GM12874 (cell line): ENCODE measurements around the gene TRIM54.

ENCODE experiments used
- CTCF ChIP-seq: IDR thresholded peaks from 2 replicates; pipeline ENCODE4 v1.5.1; 2011; ENCODE audit warnings: low read depth, mild to moderate bottlenecking, control low read depth, low read length, moderate library complexity; ENCODE audit not compliant: insufficient read depth

TRIM54 gene

GRCh38 chr2:27281442-27281841 lies 787 bp upstream of the TRIM54 start:
- no peak for TF ChIP-seq CTCF

GRCh38 chr2:27282892-27283291 lies 663 bp downstream of the TRIM54 start:
- TF ChIP-seq CTCF, result no peak

- TF ChIP-seq CTCF, result no peak
Observed at GRCh38 chr2:27284996-27285395, 2.8 kb downstream of the TRIM54 start.

GRCh38 chr2:27285481-27285880 lies 3.3 kb downstream of the TRIM54 start:
- no peak for TF ChIP-seq CTCF

- no peak for TF ChIP-seq CTCF
Observed at GRCh38 chr2:27288610-27289009, 6.4 kb downstream of the TRIM54 start.

GRCh38 chr2:27290549-27290948 lies 8.3 kb downstream of the TRIM54 start:
- no peak for TF ChIP-seq CTCF

- no peak for TF ChIP-seq CTCF
Observed at GRCh38 chr2:27291865-27292264, 9.6 kb downstream of the TRIM54 start.

- no peak for TF ChIP-seq CTCF
Observed at GRCh38 chr2:27294928-27295327, 12.7 kb downstream of the TRIM54 start.
